Measurements from ENCODE around the gene ARID2. TPM values are rescaled to one million over a fixed set of nuclear protein-coding genes. Genes with fewer than 3 reads are reported as not detected.

ARID2 gene
- total RNA-seq, 1 experiment from 2014 or later: 12.3 TPM

GRCh38 chr12:45721954-45722353 is 7.6 kb upstream of the ARID2 start:
- DNase-seq (ENCODE audit: low read depth): no peak

GRCh38 chr12:45725631-45726602 is 3.6 kb upstream of the ARID2 start:
- peak; percentile 55 for DNase-seq (ENCODE audit: low read depth)

- no peak for DNase-seq (ENCODE audit: low read depth)
Measured at GRCh38 chr12:45726603-45727300, 2.8 kb upstream of the ARID2 start.

- DNase-seq (ENCODE audit: low read depth): peak; percentile 98
Measured at GRCh38 chr12:45727301-45727979, 2.1 kb upstream of the ARID2 start.

- DNase-seq (ENCODE audit: low read depth): peak; percentile 26
Measured at GRCh38 chr12:45727980-45728629, 1.4 kb upstream of the ARID2 start.

- DNase-seq (ENCODE audit: low read depth): peak; percentile 97
Measured at GRCh38 chr12:45728630-45729232, 775 bp upstream of the ARID2 start.

GRCh38 chr12:45730084-45730347 is 510 bp downstream of the ARID2 start:
- DNase-seq (ENCODE audit: low read depth): peak; percentile 28

GRCh38 chr12:45730348-45731189 is 1.1 kb downstream of the ARID2 start:
- DNase-seq (ENCODE audit: low read depth): peak; percentile 54

GRCh38 chr12:45731190-45731775 is 1.8 kb downstream of the ARID2 start:
- DNase-seq (ENCODE audit: low read depth): no peak

- no peak for DNase-seq (ENCODE audit: low read depth)
Measured at GRCh38 chr12:45732250-45732649, 2.7 kb downstream of the ARID2 start.

GRCh38 chr12:45732936-45733335 is 3.4 kb downstream of the ARID2 start:
- no peak for DNase-seq (ENCODE audit: low read depth)

GRCh38 chr12:45737638-45738037 is 8.1 kb downstream of the ARID2 start:
- DNase-seq (ENCODE audit: low read depth): no peak

GRCh38 chr12:45742590-45742989 is 13.1 kb downstream of the ARID2 start:
- no peak for DNase-seq (ENCODE audit: low read depth)

- no peak for DNase-seq (ENCODE audit: low read depth)
Measured at GRCh38 chr12:45743247-45743646, 13.7 kb downstream of the ARID2 start.

GRCh38 chr12:45745861-45746277 is 16.4 kb downstream of the ARID2 start:
- peak; percentile 33 for DNase-seq (ENCODE audit: low read depth)

- no peak for DNase-seq (ENCODE audit: low read depth)
Measured at GRCh38 chr12:45756666-45757065, 27.2 kb downstream of the ARID2 start.

- no peak for DNase-seq (ENCODE audit: low read depth)
Measured at GRCh38 chr12:45757172-45757571, 27.7 kb downstream of the ARID2 start.

GRCh38 chr12:45760333-45760732 is 30.8 kb downstream of the ARID2 start:
- DNase-seq (ENCODE audit: low read depth): no peak

GRCh38 chr12:45762185-45763110 is 32.9 kb downstream of the ARID2 start:
- DNase-seq (ENCODE audit: low read depth): peak; percentile 34

All from LHCN-M2 (cell line).